Measurements from ENCODE around the gene SKI. TPM values are rescaled to one million over a fixed set of nuclear protein-coding genes. Genes with fewer than 3 reads are reported as not detected.

SKI gene
- total RNA-seq, 2 experiments from 2014 or later, result 4.7 to 11.7 TPM

GRCh38 chr1:2350501-2350900 lies 122.4 kb downstream of the SKI start:
- BruUV-seq (replicated peaks), result no TSS peak
- H3K79me2 ChIP-seq (ENCODE audit: insufficient read depth, low read depth, low read length), result no peaks in the 10 kb centered on the region
- POLR2A ChIA-PET, result no interaction called here
- H3K9me3 ChIP-seq (ENCODE audit: low read length), result no peaks in the 10 kb centered on the region
- H3K4me3 ChIP-seq (ENCODE audit: low read depth, low read length, poor library complexity, severe bottlenecking), result no peak overlapping the region
- CTCF ChIA-PET (ENCODE audit: unreplicated experiment), result no interaction called here
- intact Hi-C loops (cut with micrococcal nuclease; ENCODE audit: unreplicated experiment), result no loop called here
- H3K9me2 ChIP-seq (ENCODE audit: insufficient read depth, low read length), result no peaks in the 10 kb centered on the region
- H3K36me3 ChIP-seq (ENCODE audit: insufficient read depth, low read length), result no peaks in the 10 kb centered on the region
- H3K27ac ChIP-seq (ENCODE audit: low read depth, low read length, poor library complexity, severe bottlenecking), result no peak overlapping the region
- no peaks in the 10 kb centered on the region for H4K20me1 ChIP-seq (ENCODE audit: insufficient read depth, low read length)
- TF ChIP-seq, protein P1, sequence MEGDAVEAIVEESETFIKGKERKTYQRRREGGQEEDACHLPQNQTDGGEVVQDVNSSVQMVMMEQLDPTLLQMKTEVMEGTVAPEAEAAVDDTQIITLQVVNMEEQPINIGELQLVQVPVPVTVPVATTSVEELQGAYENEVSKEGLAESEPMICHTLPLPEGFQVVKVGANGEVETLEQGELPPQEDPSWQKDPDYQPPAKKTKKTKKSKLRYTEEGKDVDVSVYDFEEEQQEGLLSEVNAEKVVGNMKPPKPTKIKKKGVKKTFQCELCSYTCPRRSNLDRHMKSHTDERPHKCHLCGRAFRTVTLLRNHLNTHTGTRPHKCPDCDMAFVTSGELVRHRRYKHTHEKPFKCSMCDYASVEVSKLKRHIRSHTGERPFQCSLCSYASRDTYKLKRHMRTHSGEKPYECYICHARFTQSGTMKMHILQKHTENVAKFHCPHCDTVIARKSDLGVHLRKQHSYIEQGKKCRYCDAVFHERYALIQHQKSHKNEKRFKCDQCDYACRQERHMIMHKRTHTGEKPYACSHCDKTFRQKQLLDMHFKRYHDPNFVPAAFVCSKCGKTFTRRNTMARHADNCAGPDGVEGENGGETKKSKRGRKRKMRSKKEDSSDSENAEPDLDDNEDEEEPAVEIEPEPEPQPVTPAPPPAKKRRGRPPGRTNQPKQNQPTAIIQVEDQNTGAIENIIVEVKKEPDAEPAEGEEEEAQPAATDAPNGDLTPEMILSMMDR (conservative IDR thresholded peaks at IDR 0.05; ENCODE audit: low read length), result no peak
- TF ChIP-seq EZH2phosphoT487 (IDR thresholded peaks at IDR 0.05; ENCODE audit: borderline replicate concordance, low read depth, low read length), result no peak
- no peaks in the 10 kb centered on the region for H3K4me1 ChIP-seq (ENCODE audit: insufficient read depth, low read length, poor library complexity, severe bottlenecking)
- no peak overlapping the region for H2AFZ ChIP-seq (ENCODE audit: low read length)
- DNase-seq (ENCODE audit: low spot score), result no peak
- H3K4me2 ChIP-seq (ENCODE audit: low read length), result no peak overlapping the region

DNA sequence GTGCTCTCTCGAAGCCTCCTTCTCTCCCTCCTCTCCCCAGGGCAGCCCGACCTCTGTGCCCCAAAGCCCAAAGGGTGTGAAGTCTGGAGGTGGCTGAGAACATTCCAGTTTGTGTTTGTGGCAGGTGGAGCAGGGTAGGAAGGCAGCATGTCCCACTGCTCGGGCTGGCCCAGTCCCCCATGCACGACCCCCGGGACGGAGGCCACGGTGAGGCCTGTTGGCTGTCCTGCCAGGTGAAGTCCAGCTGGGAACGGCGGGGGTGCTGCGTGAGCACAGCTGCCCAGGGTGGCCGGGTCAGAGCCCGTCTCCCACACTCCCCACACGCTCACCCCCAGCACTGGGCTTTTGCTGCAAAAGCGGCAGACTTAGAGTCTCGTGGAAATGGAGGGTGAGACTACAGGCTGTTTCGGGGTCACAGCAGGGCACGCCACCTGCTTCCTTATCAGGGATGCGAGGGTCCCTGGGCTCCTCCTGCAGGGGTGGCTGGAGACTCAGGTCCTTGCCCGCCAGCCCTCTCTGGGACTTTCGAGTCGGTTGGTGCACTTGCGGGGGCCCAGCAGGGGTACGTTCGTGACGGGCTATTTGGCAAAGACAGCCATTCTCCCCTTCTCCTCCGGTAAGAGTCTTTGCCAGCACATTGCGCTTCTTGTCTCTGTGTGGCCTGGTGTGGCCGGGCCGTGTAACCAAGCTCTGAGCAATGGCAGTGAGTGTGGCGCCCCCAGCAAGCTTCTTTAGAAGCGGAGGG lies 123.0 kb downstream of the SKI start:
- POLR2A ChIA-PET, result no interaction called here
- Histone ChIP-seq H4K20me1 (ENCODE audit: insufficient read depth, low read length) (no peaks in the 10 kb centered on the region), H3K79me2 (ENCODE audit: insufficient read depth, low read depth, low read length) (no peaks in the 10 kb centered on the region), H3K36me3 (ENCODE audit: insufficient read depth, low read length) (no peaks in the 10 kb centered on the region), H3K4me3 (ENCODE audit: low read depth, low read length, poor library complexity, severe bottlenecking) (no peak overlapping the region), H3K4me1 (ENCODE audit: insufficient read depth, low read length, poor library complexity, severe bottlenecking) (no peaks in the 10 kb centered on the region), H3K27ac (ENCODE audit: low read depth, low read length, poor library complexity, severe bottlenecking) (no peak overlapping the region), H3K9me3 (ENCODE audit: low read length) (no peaks in the 10 kb centered on the region), H2AFZ (ENCODE audit: low read length) (no peak overlapping the region), H3K4me2 (ENCODE audit: low read length) (no peak overlapping the region), H3K9me2 (ENCODE audit: insufficient read depth, low read length) (no peaks in the 10 kb centered on the region)
- intact Hi-C loops (cut with micrococcal nuclease; ENCODE audit: unreplicated experiment), result no loop called here
- no TSS peak for BruUV-seq (replicated peaks)
- no peak for DNase-seq (ENCODE audit: low spot score)
- CTCF ChIA-PET (ENCODE audit: unreplicated experiment), result no interaction called here
- no peak for TF ChIP-seq EZH2phosphoT487 (IDR thresholded peaks at IDR 0.05; ENCODE audit: borderline replicate concordance, low read depth, low read length)
- TF ChIP-seq, protein P1 (conservative IDR thresholded peaks at IDR 0.05; ENCODE audit: low read length), result no peak

DNA sequence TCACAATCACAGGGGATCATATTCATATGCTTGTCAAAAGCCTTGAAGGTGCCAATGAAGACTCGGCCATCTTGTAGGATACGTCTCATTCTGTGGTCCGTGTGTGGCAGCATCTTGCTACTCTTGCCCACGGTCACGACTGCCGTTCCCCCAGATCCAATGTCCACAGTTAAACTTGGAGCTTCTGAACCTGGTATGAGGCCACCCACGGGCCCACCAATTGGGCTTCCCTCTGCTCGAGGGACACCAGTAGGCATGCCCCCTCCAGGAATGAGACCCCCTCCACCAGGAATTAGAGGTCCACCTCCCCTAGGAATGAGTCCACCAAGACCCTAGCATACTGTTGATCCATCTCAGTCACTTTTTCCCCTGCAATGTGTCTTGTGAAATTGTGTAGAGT lies 123.6 kb downstream of the SKI start:
- H3K4me2 ChIP-seq (ENCODE audit: low read length), result no peak overlapping the region
- no peak for DNase-seq (ENCODE audit: low spot score)
- BruUV-seq (replicated peaks), result no TSS peak
- no peaks in the 10 kb centered on the region for H3K79me2 ChIP-seq (ENCODE audit: insufficient read depth, low read depth, low read length)
- no peak overlapping the region for H3K27ac ChIP-seq (ENCODE audit: low read depth, low read length, poor library complexity, severe bottlenecking)
- H3K36me3 ChIP-seq (ENCODE audit: insufficient read depth, low read length), result no peaks in the 10 kb centered on the region
- H2AFZ ChIP-seq (ENCODE audit: low read length), result no peak overlapping the region
- ChIA-PET POLR2A (interaction anchor here (0.6 kb wide), 1 partner anchor 61 kb away, joined by 3 read pairs; no protein-coding TSS in a partner anchor), CTCF (ENCODE audit: unreplicated experiment) (no interaction called here)
- TF ChIP-seq EZH2phosphoT487 (IDR thresholded peaks at IDR 0.05; ENCODE audit: borderline replicate concordance, low read depth, low read length), result no peak
- TF ChIP-seq, protein P1 (conservative IDR thresholded peaks at IDR 0.05; ENCODE audit: low read length), result no peak
- H3K9me3 ChIP-seq (ENCODE audit: low read length), result no peaks in the 10 kb centered on the region
- H4K20me1 ChIP-seq (ENCODE audit: insufficient read depth, low read length), result no peaks in the 10 kb centered on the region
- intact Hi-C loops (cut with micrococcal nuclease; ENCODE audit: unreplicated experiment), result no loop called here
- H3K4me3 ChIP-seq (ENCODE audit: low read depth, low read length, poor library complexity, severe bottlenecking), result no peak overlapping the region
- H3K9me2 ChIP-seq (ENCODE audit: insufficient read depth, low read length), result no peaks in the 10 kb centered on the region
- no peaks in the 10 kb centered on the region for H3K4me1 ChIP-seq (ENCODE audit: insufficient read depth, low read length, poor library complexity, severe bottlenecking)

Data from OCI-LY7 (cell line).